KG1 (cell line): ENCODE measurements around the gene NRBP1.

Source experiments
- DNase-seq: peaks from one replicate; lab custom pipeline; 2025; lab: John Stamatoyannopoulos, UW

NRBP1 gene

GRCh38 chr2:27489498-27490397 lies 61.3 kb downstream of the NRBP1 start, which contains the start of gene IFT172:
IFT172 (minus strand) TSS chr2:27489743; CDS start chr2:27489653, 90 bp downstream.
- DNase-seq: peak; percentile 54
